H9 (cell line): ENCODE measurements around the gene NECAB2. TPM values are rescaled to one million over a fixed set of nuclear protein-coding genes. Genes with fewer than 3 reads are reported as not detected.

Source experiments
- DNase-seq: peaks from one replicate; pipeline ENCODE4 v3.0.0-alpha.2; 2017
- H2AFZ ChIP-seq: one replicate; pipeline ENCODE4 v1.6.1; 2013; ENCODE audit warnings: mild to moderate bottlenecking, low read length, control low read depth, moderate library complexity
- H2AK5ac ChIP-seq: 2 replicates; pipeline ENCODE4 v1.6.1; 2013; ENCODE audit warnings: low read length, control low read depth, mixed read lengths; ENCODE audit not compliant: insufficient read length
- H2BK120ac ChIP-seq: one replicate; pipeline ENCODE4 v1.6.1; 2013; ENCODE audit warnings: low read depth, mild to moderate bottlenecking, low read length, control low read depth, inconsistent platforms; ENCODE audit not compliant: poor library complexity, severe bottlenecking
- H2BK12ac ChIP-seq: 2 replicates; pipeline ENCODE4 v1.6.1; 2013; ENCODE audit warnings: low read length, control low read depth, mixed read lengths, low read depth; ENCODE audit not compliant: insufficient read length
- H2BK15ac ChIP-seq: 2 replicates; pipeline ENCODE4 v1.6.1; 2013; ENCODE audit warnings: low read depth, low read length, control low read depth
- H2BK20ac ChIP-seq: one replicate; pipeline ENCODE4 v1.6.1; 2013; ENCODE audit warnings: low read depth, mild to moderate bottlenecking, low read length, control low read depth, inconsistent platforms; ENCODE audit not compliant: poor library complexity, severe bottlenecking
- H2BK5ac ChIP-seq: 2 replicates; pipeline ENCODE4 v1.6.1; 2013; ENCODE audit warnings: low read length, control low read depth, mixed read lengths; ENCODE audit not compliant: insufficient read length
- H3K14ac ChIP-seq: 2 replicates; pipeline ENCODE4 v1.6.1; 2013; ENCODE audit warnings: low read length, control low read depth; ENCODE audit not compliant: insufficient read depth
- H3K18ac ChIP-seq: 2 replicates; pipeline ENCODE4 v1.6.1; 2013; ENCODE audit warnings: low read depth, mild to moderate bottlenecking, mixed read lengths, low read length, control low read depth; ENCODE audit not compliant: insufficient read length
- H3K23ac ChIP-seq: 2 replicates; pipeline ENCODE4 v1.6.1; 2013; ENCODE audit warnings: low read length, control low read depth, mixed read lengths, low read depth; ENCODE audit not compliant: insufficient read length
- H3K23me2 ChIP-seq: 2 replicates; pipeline ENCODE4 v1.6.1; 2013; ENCODE audit warnings: low read depth, mild to moderate bottlenecking, mixed read lengths, low read length, control low read depth; ENCODE audit not compliant: insufficient read length, poor library complexity, severe bottlenecking
- H3K27ac ChIP-seq: 2 replicates; pipeline ENCODE4 v1.5.1; 2013; ENCODE audit warnings: low read length, control low read depth, mixed read lengths, low read depth; ENCODE audit not compliant: insufficient read length
- H3K27me3 ChIP-seq: 2 replicates; pipeline ENCODE4 v1.6.1; 2013; ENCODE audit warnings: low read length, control low read depth, inconsistent platforms; ENCODE audit not compliant: insufficient read depth
- H3K4ac ChIP-seq: 2 replicates; pipeline ENCODE4 v1.6.1; 2013; ENCODE audit warnings: low read depth, mild to moderate bottlenecking, control low read depth, inconsistent platforms, low read length, moderate library complexity
- H3K4me1 ChIP-seq: 2 replicates; pipeline ENCODE4 v1.6.1; 2013; ENCODE audit warnings: low read length, control low read depth, inconsistent platforms; ENCODE audit not compliant: insufficient read depth
- H3K4me2 ChIP-seq: 2 replicates; pipeline ENCODE4 v1.6.1; 2013; ENCODE audit warnings: low read length, control low read depth, mixed read lengths; ENCODE audit not compliant: insufficient read length, insufficient read depth
- H3K56ac ChIP-seq: 2 replicates; pipeline ENCODE4 v1.6.1; 2013; ENCODE audit warnings: low read depth, mild to moderate bottlenecking, mixed read lengths, low read length, control low read depth; ENCODE audit not compliant: insufficient read length
- H3K79me1 ChIP-seq: 2 replicates; pipeline ENCODE4 v1.6.1; 2013; ENCODE audit warnings: low read depth, mild to moderate bottlenecking, moderate library complexity, low read length, control low read depth, inconsistent platforms; ENCODE audit not compliant: insufficient read depth, poor library complexity, severe bottlenecking
- H3K79me2 ChIP-seq: 2 replicates; pipeline ENCODE4 v1.6.1; 2013; ENCODE audit warnings: low read length, control low read depth, inconsistent platforms; ENCODE audit not compliant: insufficient read depth
- H3K9ac ChIP-seq: 2 replicates; pipeline ENCODE4 v1.6.1; 2013; ENCODE audit warnings: low read length, control low read depth, mixed read lengths; ENCODE audit not compliant: insufficient read length; ENCODE audit errors: extremely low read depth
- H3K9me3 ChIP-seq: one replicate; pipeline ENCODE4 v1.6.1; 2013; ENCODE audit warnings: low read depth, low read length, inconsistent platforms; ENCODE audit not compliant: control insufficient read depth
- H3T11ph ChIP-seq: one replicate; pipeline ENCODE4 v1.6.1; 2013; ENCODE audit warnings: mild to moderate bottlenecking, low read length, control low read depth, inconsistent platforms
- H4K20me1 ChIP-seq: one replicate; pipeline ENCODE4 v1.6.1; 2013; ENCODE audit not compliant: control insufficient read depth, insufficient read length, insufficient read depth
- H4K5ac ChIP-seq: 2 replicates; pipeline ENCODE4 v1.6.1; 2013; ENCODE audit warnings: low read depth, mild to moderate bottlenecking, mixed read lengths, low read length, control low read depth; ENCODE audit not compliant: insufficient read length
- H4K8ac ChIP-seq: replicated peaks from 2 replicates; pipeline ENCODE4 v1.6.1; 2013; ENCODE audit warnings: low read length, control low read depth, mixed read lengths, low read depth; ENCODE audit not compliant: insufficient read length
- H4K91ac ChIP-seq: 2 replicates; pipeline ENCODE4 v1.6.1; 2013; ENCODE audit warnings: low read depth, mild to moderate bottlenecking, moderate library complexity, mixed read lengths, low read length, control low read depth; ENCODE audit not compliant: insufficient read length
- H3K27ac Mint-ChIP-seq, 3 experiments: 2 replicates in 2 of 3; 3 replicates in 1 of 3; pipeline ENCODE4 v1.8.0; 2020 to 2021; ENCODE audit warnings: mixed read lengths in 3 of 3, mild to moderate bottlenecking in 1 of 3, moderate library complexity in 1 of 3
- H3K27me3 Mint-ChIP-seq: 2 replicates; pipeline ENCODE4 v1.8.0; 2021; ENCODE audit warnings: low read depth, mild to moderate bottlenecking, moderate library complexity, mixed read lengths
- H3K36me3 Mint-ChIP-seq, 3 experiments: 2 replicates in 2 of 3; 3 replicates in 1 of 3; pipeline ENCODE4 v1.8.0; 2020 to 2021; ENCODE audit warnings: low read depth in 3 of 3, mixed read lengths in 3 of 3; ENCODE audit not compliant: insufficient read depth in 1 of 3
- H3K4me1 Mint-ChIP-seq, 2 experiments: 2 replicates each; pipeline ENCODE4 v1.8.0; 2020; ENCODE audit warnings: mixed read lengths in 2 of 2
- H3K4me3 Mint-ChIP-seq, 2 experiments: 2 replicates in 1 of 2; 3 replicates in 1 of 2; pipeline ENCODE4 v1.8.0; 2020 to 2021; ENCODE audit warnings: mild to moderate bottlenecking in 2 of 2, mixed read lengths in 2 of 2, moderate library complexity in 1 of 2
- H3K9me3 Mint-ChIP-seq, 2 experiments: 2 replicates in 1 of 2; 3 replicates in 1 of 2; pipeline ENCODE4 v1.8.0; 2020; ENCODE audit warnings: mild to moderate bottlenecking in 2 of 2, mixed read lengths in 2 of 2, moderate library complexity in 1 of 2
- CTCF ChIP-seq: fragments of 200-600 bp; sonication (generic); conservative IDR thresholded peaks from 3 replicates; pipeline ENCODE4 v1.8.0; 2021; ENCODE audit warnings: antibody characterized with exemption, mild to moderate bottlenecking
- WGBS: extraction: QIAGEN DNeasy Blood & Tissue Kit; methylation state at CpG from one replicate; pipeline ENCODE4 v1.1.7; 2013; ENCODE audit warnings: missing lambda C conversion rate, low lambda C conversion rate, mixed read lengths; ENCODE audit not compliant: insufficient read length; ENCODE audit errors: extremely low coverage; 5-methylcytosine and 5-hydroxymethylcytosine counted together
- total RNA-seq: library from RNA; stranded (reverse); gene quantifications from 2 replicates; pipeline ENCODE4 v1.2.1, GENCODE V29; 2021

Gene NECAB2
- total RNA-seq, 1 experiment from 2014 or later: 12.6 TPM

GRCh38 chr16:83935858-83936255, 32.2 kb upstream of the NECAB2 start:
- WGBS: no CpG with 5 or more reads among the region's 10 CpGs
- Histone ChIP-seq H4K8ac (no peak overlapping the region), H3K23ac (no peak overlapping the region), H3K14ac (no peak overlapping the region), H2BK120ac (no peak overlapping the region), H3K4me2 (no peak overlapping the region), H4K20me1 (no peaks in the 10 kb centered on the region), H3K79me1 (no peaks in the 10 kb centered on the region), H2BK20ac (no peak overlapping the region), H3K56ac (no peak overlapping the region), H3K23me2 (no peaks in the 10 kb centered on the region), H3K4me1 (no peaks in the 10 kb centered on the region), H2BK15ac (no peak overlapping the region), H3K4ac (no peak overlapping the region), H3K9me3 (no peaks in the 10 kb centered on the region), H3T11ph (no peak overlapping the region), H3K27me3 (no peaks in the 10 kb centered on the region), H3K18ac (no peak overlapping the region), H3K79me2 (no peaks in the 10 kb centered on the region), H3K27ac (no peak overlapping the region), H2AFZ (no peak overlapping the region), H4K5ac (no peak overlapping the region), H4K91ac (no peak overlapping the region), H3K9ac (no peak overlapping the region), H2BK12ac (no peak overlapping the region), H2BK5ac (no peak overlapping the region), H2AK5ac (no peak overlapping the region)
- H3K27me3 Mint-ChIP-seq: peaks cover 12% of the 10 kb centered on the region
- no peak overlapping the region for H3K27ac Mint-ChIP-seq
- DNase-seq: no peak
- H3K4me3 Mint-ChIP-seq: no peak overlapping the region
- TF ChIP-seq CTCF: no peak
- H3K4me1 Mint-ChIP-seq: peaks cover 5 to 14% of the 10 kb centered on the region in 2 experiments
- H3K9me3 Mint-ChIP-seq: no peaks in the 10 kb centered on the region
- peaks cover 0 to 8% (median 6%) of the 10 kb centered on the region in 3 experiments; a peak in 4 of 7 replicates for H3K36me3 Mint-ChIP-seq
